SH-SY5Y (cell line): ENCODE data around the gene TMEM94.

Experiments
- GATA2 ChIP-seq: IDR thresholded peaks from 2 replicates; pipeline ENCODE4 v1.6.1; 2011; ENCODE audit warnings: mild to moderate bottlenecking, low read depth, low read length
- GATA3 ChIP-seq: IDR thresholded peaks from 2 replicates; pipeline ENCODE4 v1.6.1; 2011; ENCODE audit warnings: low read depth, mild to moderate bottlenecking, low read length, moderate library complexity

DNA sequence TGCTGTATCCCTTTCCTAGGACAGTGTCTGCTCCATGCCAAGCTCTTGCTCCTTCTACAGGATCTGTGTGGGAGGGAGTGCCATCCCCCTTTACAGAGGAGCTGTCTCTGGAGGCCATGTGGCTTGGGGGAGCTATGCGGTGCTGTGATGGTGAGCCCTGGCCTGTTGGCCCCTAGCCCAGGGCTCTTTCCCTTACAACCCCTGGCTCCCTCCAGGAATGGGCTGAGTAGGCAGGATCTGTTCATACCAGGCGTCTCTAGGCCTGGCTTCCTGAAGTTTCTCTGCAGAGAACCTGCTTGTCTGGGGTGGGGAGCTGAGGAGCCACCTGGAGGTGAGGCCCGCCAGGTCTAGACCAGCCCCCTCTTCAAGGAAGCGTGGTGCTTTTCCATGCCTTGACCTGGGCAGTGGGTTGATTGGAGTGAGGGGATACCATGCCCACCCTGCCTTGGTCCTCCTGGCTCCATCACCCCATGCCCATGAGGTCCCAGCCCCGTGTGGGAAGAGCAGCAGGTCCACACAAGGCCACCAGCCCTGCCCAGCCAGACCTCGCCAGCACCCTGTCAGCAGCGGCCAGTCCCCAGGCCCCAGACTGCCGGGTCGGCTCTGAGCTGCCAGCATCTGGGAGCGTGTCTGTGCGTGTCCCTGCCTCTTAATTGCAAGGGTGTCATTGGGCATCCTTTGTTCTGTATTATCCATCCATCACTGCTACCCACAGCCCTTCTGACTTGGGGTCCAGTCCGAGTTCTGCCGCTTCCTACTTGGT is 83.7 kb downstream of the TMEM94 start:
- no peak for TF ChIP-seq GATA3
- TF ChIP-seq GATA2, result no peak
